Myometrial cell (primary cell): ENCODE measurements around the gene VAV2. TPM values are rescaled to one million over a fixed set of nuclear protein-coding genes. Genes with fewer than 3 reads are reported as not detected.

Source experiments
- total RNA-seq: library from RNA; depleted of rRNA; stranded (reverse); fragments of >200 nt; gene quantifications from 2 replicates; pipeline ENCODE4 v1.2.3, GENCODE V29; 2015

Gene VAV2, protein sequence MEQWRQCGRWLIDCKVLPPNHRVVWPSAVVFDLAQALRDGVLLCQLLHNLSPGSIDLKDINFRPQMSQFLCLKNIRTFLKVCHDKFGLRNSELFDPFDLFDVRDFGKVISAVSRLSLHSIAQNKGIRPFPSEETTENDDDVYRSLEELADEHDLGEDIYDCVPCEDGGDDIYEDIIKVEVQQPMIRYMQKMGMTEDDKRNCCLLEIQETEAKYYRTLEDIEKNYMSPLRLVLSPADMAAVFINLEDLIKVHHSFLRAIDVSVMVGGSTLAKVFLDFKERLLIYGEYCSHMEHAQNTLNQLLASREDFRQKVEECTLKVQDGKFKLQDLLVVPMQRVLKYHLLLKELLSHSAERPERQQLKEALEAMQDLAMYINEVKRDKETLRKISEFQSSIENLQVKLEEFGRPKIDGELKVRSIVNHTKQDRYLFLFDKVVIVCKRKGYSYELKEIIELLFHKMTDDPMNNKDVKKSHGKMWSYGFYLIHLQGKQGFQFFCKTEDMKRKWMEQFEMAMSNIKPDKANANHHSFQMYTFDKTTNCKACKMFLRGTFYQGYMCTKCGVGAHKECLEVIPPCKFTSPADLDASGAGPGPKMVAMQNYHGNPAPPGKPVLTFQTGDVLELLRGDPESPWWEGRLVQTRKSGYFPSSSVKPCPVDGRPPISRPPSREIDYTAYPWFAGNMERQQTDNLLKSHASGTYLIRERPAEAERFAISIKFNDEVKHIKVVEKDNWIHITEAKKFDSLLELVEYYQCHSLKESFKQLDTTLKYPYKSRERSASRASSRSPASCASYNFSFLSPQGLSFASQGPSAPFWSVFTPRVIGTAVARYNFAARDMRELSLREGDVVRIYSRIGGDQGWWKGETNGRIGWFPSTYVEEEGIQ
- total RNA-seq, result 8.6 and 11.7 TPM in 2 replicates

DNA sequence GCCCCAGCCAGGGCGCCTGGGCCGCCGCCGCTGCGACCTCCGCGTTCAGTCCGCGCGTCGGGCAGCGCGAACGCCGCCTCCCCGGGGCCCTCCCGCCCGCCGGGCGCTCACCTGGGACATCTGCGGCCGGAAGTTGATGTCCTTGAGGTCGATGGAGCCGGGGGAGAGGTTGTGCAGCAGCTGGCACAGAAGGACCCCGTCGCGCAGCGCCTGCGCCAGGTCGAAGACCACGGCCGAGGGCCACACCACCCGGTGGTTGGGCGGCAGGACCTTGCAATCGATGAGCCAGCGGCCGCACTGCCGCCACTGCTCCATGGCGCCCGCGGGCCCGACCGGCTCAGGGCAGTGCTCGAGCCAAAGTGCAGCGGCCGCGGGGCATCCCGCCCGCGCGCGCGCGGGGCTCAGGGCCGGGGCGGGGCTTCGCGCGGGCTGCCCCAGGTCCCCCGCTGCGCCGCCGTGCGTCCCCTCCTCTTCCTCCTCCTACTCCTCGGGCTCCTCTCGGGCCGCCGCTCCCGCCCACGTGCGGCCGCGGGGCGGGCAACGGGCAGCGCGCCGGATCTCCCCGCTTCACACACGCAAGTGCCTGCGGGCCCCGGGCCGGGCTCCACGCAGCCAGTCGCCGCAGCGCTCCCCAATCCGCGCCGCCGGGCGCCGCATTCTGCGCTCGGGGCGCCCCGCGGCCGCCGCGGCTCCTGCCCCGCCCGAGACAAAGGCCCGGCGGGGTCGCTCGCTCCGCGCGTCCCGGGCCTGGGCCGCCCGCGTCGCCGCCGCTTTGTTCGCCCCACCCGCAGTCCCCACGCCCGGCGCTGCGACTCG lies at the start of gene VAV2:
Gene VAV2 (minus strand): TSS at position 361 of the 816 bp plus-strand sequence. CDS start 46 bp downstream, at position 315.

DNA sequence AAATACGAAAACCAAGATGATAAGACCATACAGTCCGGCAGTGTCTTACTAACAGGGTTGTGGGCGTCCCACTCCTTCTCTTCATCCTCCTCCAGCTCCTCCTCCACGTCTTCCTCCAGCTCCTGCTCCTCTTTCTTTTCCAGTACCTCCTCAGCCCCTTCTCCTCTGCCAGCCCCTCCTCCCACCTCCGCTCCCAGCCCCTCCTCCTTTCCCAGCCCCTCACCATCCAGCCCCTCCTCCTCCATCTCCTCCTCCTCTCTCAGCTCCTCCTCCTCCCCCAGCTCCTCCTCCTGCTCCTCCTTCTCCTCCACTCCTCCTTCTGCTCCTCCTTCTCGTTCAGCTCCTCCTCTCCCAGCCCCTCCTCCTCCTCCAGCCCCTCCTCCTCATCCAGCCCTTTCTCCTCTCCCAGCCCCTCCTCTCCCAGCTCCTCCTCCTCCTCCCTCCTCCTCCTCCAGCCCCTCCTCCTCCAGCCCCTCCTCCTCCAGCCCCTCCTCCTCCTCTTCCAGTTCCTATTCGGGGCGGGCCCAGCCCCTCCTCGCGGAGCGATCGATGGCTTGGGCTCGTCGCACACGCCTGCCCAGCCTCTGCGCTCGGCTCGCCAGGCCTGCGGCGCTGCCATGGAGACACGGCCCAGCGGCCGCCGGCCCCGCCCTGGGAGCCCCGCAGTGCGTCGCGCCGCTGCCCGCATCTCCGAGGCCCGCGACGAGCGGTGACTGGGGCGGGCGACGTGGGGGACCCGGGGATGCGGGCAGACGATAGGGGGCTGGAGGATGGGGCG lies 32.9 kb upstream of the VAV2 start, which contains the start of gene BRD3OS:
Gene BRD3OS (plus strand): TSS at position 654 of the 778 bp plus-strand sequence. CDS start 1,267 bp downstream, outside the sequence.

DNA sequence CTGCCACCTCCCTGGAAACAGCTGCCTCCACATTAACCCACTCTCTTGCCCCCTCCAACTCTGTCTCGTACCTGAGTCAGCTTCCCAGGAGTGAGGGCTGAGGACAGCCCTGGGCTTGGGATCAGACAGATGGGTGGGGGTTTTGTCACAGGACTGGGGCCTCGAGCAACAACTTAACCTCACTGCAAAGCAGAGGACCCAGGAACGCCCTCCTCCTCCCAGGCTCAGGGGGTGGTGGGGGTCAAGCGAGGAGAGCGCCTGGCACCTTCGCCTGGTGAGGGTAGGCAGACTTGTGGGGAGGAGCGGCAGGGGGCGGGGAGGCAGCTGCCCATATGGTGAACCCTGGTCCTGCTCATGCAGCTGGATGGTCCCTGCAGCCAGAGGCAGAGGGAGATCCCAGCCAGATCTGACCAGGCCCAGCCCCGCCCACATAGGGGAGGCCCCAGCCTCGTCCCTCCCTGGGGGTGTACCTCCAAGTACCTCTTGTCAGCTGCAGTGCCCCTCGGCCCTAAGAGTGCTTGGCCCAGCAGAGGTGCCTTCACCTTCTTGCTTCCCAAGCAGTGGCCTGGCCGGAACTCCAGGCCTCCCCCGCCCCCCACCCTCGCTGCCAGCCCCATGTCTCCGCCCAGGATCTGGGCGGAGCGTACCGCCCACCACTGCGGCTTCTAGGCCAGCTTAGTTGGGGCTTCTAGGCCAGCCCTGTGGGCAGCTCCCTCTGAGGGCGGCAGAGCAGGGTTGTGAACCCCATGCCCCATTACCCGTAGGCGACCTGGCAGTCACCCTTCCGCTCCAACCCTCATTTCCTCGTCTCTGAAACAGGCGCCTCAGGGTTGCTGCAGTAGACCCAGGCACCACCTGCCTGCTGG lies 254.1 kb downstream of the VAV2 start, which contains the start of gene SARDH:
Gene SARDH (minus strand): TSS at position 579 of the 866 bp plus-strand sequence. CDS start 4,179 bp downstream, outside the sequence.

Other genes starting within 250 kb of the VAV2 start
- 32.8 and 42.1 TPM in 2 replicates for gene BRD3OS, start 33.2 kb upstream of the VAV2 start, total RNA-seq
- gene BRD3, start 75.7 kb upstream of the VAV2 start, total RNA-seq, result 6.1 and 7.8 TPM in 2 replicates
- 23.1 and 30.1 TPM in 2 replicates for gene WDR5, start 143.8 kb upstream of the VAV2 start, total RNA-seq
- gene RNU6ATAC, start 172.2 kb upstream of the VAV2 start, total RNA-seq, result not detected in 2 replicates